ENCODE results near the gene CALR. TPM values are rescaled to one million over a fixed set of nuclear protein-coding genes. Genes with fewer than 3 reads are reported as not detected.
"Not testable (repeated sequence)": the region's sequence is repeated elsewhere in the genome, so short reads cannot be mapped to it uniquely, and the experiment has no call there.

CALR gene
- polyA plus RNA-seq, 1 of the 3 experiments (the other 2 are of a cell fraction) = 1,334 TPM

DNA sequence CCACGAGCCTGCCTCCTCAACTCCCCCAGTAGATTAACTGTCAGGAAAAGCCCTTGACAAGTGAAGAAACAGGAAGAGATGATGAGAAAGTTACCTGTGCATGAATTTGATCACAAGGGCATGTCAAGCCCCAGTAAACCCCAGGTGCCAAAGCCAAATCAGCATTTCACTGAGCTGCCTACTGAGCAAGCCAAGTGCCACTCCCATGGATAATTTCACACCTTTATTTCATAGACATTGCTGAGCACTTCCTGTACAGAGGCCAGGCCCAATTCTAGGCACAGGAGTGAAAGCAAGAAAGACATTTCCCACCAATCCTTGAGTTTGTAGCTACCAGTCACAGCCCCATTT is 16.2 kb downstream of the CALR start:
- no peaks in the 10 kb centered on the region for H3K9me3 ChIP-seq
- H3K9me2 ChIP-seq = no peaks in the 10 kb centered on the region
- ChIA-PET CTCF (interaction anchor here (1.1 to 5.6 kb wide), 6 partner anchors 11 to 140 kb away, joined by 3 to 55 read pairs (median 4); partner anchors contain the start of gene GCDH), POLR2A (interaction anchor here (1.1 to 1.5 kb wide), 5 partner anchors 8 to 198 kb away, joined by 3 to 9 read pairs (median 3); partner anchors contain the start of gene CALR)
- DNase-seq = no peak
- H3K4me1 ChIP-seq (ENCODE audit: control insufficient read depth in 1 of 2, insufficient read depth in 2 of 2, low read depth in 1 of 2, low read length in 1 of 2) = peaks cover 32 to 39% of the 10 kb centered on the region in 2 experiments
- no peak overlapping the region for H3K4me3 ChIP-seq (ENCODE audit: low read depth in 2 of 2, low read length in 1 of 2)
- TF ChIP-seq FOXJ3 (CRISPR knock-in tag; IDR thresholded peaks at IDR 0.05) = no peak
- no peak for TF ChIP-seq JUND (IDR thresholded peaks at IDR 0.05)
- no peak for TF ChIP-seq TAF1 (IDR thresholded peaks at IDR 0.05; ENCODE audit: borderline replicate concordance, low read depth, low read length)
- TF ChIP-seq, protein P1, sequence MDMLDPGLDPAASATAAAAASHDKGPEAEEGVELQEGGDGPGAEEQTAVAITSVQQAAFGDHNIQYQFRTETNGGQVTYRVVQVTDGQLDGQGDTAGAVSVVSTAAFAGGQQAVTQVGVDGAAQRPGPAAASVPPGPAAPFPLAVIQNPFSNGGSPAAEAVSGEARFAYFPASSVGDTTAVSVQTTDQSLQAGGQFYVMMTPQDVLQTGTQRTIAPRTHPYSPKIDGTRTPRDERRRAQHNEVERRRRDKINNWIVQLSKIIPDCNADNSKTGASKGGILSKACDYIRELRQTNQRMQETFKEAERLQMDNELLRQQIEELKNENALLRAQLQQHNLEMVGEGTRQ (IDR thresholded peaks at IDR 0.05; ENCODE audit: borderline replicate concordance, low read depth, low read length) = no peak
- TF ChIP-seq EP300 (IDR thresholded peaks at IDR 0.05; ENCODE audit: borderline replicate concordance in 1 of 2, low read depth in 1 of 2, low read length in 1 of 2) = no peak
- no peak for TF ChIP-seq SMC3 (IDR thresholded peaks at IDR 0.05; ENCODE audit: low read depth, low read length)
- no peak for TF ChIP-seq MXI1 (IDR thresholded peaks at IDR 0.05; ENCODE audit: low read depth, low read length)
- TF ChIP-seq TEAD4 (IDR thresholded peaks at IDR 0.05; ENCODE audit: borderline replicate concordance, insufficient read depth) = no peak
- TF ChIP-seq RXRA (IDR thresholded peaks at IDR 0.05; ENCODE audit: borderline replicate concordance, low read depth) = no peak
- TF ChIP-seq FOSL2 (IDR thresholded peaks at IDR 0.05; ENCODE audit: borderline replicate concordance, low read depth) = no peak
- no peak for TF ChIP-seq EZH2phosphoT487 (IDR thresholded peaks at IDR 0.05; ENCODE audit: borderline replicate concordance, low read depth)
- TF ChIP-seq YY1 (IDR thresholded peaks at IDR 0.05; ENCODE audit: low read depth) = no peak
- TF ChIP-seq, protein P2, sequence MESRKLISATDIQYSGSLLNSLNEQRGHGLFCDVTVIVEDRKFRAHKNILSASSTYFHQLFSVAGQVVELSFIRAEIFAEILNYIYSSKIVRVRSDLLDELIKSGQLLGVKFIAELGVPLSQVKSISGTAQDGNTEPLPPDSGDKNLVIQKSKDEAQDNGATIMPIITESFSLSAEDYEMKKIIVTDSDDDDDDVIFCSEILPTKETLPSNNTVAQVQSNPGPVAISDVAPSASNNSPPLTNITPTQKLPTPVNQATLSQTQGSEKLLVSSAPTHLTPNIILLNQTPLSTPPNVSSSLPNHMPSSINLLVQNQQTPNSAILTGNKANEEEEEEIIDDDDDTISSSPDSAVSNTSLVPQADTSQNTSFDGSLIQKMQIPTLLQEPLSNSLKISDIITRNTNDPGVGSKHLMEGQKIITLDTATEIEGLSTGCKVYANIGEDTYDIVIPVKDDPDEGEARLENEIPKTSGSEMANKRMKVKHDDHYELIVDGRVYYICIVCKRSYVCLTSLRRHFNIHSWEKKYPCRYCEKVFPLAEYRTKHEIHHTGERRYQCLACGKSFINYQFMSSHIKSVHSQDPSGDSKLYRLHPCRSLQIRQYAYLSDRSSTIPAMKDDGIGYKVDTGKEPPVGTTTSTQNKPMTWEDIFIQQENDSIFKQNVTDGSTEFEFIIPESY (IDR thresholded peaks at IDR 0.05; ENCODE audit: borderline replicate concordance, low read depth) = no peak
- TF ChIP-seq RCOR1 (IDR thresholded peaks at IDR 0.05; ENCODE audit: low read length) = no peak
- TF ChIP-seq, protein P3, sequence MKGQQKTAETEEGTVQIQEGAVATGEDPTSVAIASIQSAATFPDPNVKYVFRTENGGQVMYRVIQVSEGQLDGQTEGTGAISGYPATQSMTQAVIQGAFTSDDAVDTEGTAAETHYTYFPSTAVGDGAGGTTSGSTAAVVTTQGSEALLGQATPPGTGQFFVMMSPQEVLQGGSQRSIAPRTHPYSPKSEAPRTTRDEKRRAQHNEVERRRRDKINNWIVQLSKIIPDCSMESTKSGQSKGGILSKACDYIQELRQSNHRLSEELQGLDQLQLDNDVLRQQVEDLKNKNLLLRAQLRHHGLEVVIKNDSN (IDR thresholded peaks at IDR 0.05; ENCODE audit: borderline replicate concordance, low read depth) = no peak
- TF ChIP-seq TCF12 (IDR thresholded peaks at IDR 0.05) = no peak
- TF ChIP-seq SIN3A (IDR thresholded peaks at IDR 0.05; ENCODE audit: borderline replicate concordance, low read depth, low read length) = no peak
- TF ChIP-seq POLR2AphosphoS5 (IDR thresholded peaks at IDR 0.05; ENCODE audit: low read depth, low read length) = no peak
- TF ChIP-seq, protein P4, sequence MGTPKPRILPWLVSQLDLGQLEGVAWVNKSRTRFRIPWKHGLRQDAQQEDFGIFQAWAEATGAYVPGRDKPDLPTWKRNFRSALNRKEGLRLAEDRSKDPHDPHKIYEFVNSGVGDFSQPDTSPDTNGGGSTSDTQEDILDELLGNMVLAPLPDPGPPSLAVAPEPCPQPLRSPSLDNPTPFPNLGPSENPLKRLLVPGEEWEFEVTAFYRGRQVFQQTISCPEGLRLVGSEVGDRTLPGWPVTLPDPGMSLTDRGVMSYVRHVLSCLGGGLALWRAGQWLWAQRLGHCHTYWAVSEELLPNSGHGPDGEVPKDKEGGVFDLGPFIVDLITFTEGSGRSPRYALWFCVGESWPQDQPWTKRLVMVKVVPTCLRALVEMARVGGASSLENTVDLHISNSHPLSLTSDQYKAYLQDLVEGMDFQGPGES (IDR thresholded peaks at IDR 0.05; ENCODE audit: low read depth, low read length) = no peak
- H4K20me1 ChIP-seq (ENCODE audit: insufficient read depth) = peaks cover 5% of the 10 kb centered on the region; the same call in 1 of the 2 replicates
- H3K9ac ChIP-seq = no peak overlapping the region
- peaks cover 64% of the 10 kb centered on the region for H3K79me2 ChIP-seq (ENCODE audit: insufficient read depth)
- peak overlapping the region; percentile 93 to 97 for H3K27ac ChIP-seq (ENCODE audit: low read depth in 2 of 2, low read length in 1 of 2)
- peaks cover 72% of the 10 kb centered on the region for H3F3A ChIP-seq (replicated peaks; ENCODE audit: insufficient read depth)
- H2AFZ ChIP-seq (ENCODE audit: low read depth) = no peak overlapping the region
- H3K4me2 ChIP-seq = peak overlapping the region; percentile 96
- WGBS (ENCODE audit: low lambda C conversion rate) = 42% methylated on average over 1 of the region's 1 CpG
- H3K27me3 ChIP-seq (ENCODE audit: insufficient read depth) = no peaks in the 10 kb centered on the region
- peaks cover 6 to 30% of the 10 kb centered on the region in 2 experiments for H3K36me3 ChIP-seq (replicated peaks in 1 of 2; ENCODE audit: control insufficient read depth in 1 of 2, insufficient read depth in 2 of 2, low read length in 1 of 2)

DNA sequence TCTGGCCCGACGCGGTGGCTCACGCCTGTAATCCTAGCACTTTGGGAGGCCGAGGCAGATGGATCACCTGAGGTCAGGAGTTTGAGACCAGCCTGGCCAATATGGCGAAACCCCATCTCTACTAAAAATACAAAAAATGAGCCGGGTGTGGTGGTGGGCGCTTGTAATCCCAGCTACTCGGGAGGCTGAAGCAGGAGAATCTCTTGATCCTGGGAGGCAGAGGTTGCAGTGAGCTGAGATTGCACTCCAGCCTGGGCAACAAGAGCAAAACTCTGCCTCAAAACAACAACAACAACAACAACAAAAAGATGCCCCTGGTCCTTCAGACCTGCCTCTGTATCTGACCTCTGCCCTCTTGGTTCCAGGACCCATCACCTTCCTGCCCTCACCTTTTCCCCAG is 17.2 kb downstream of the CALR start:
- H3K79me2 ChIP-seq (ENCODE audit: insufficient read depth) = peaks cover 58% of the 10 kb centered on the region
- H3K9me3 ChIP-seq; H4K20me1 ChIP-seq (ENCODE audit: insufficient read depth); H3K27me3 ChIP-seq (ENCODE audit: insufficient read depth); DNase-seq; H3K9me2 ChIP-seq; H2AFZ ChIP-seq (ENCODE audit: low read depth): not testable (repeated sequence)
- H3K36me3 ChIP-seq (replicated peaks in 1 of 2; ENCODE audit: control insufficient read depth in 1 of 2, insufficient read depth in 2 of 2, low read length in 1 of 2) = peaks cover 0 to 26% of the 10 kb centered on the region in 2 experiments
- peak overlapping the region; percentile 96 for H3K4me2 ChIP-seq
- POLR2A ChIA-PET = interaction anchor here (1.6 kb wide), 1 partner anchor 10 kb away, joined by 5 read pairs; no protein-coding TSS in a partner anchor
- CTCF ChIA-PET = interaction anchor here (0.8 to 5.6 kb wide), 5 partner anchors 8 to 139 kb away, joined by 3 to 55 read pairs (median 5); no protein-coding TSS in a partner anchor
- H3K27ac ChIP-seq (ENCODE audit: low read depth in 2 of 2, low read length in 1 of 2) = peak overlapping the region in 1 of 2 experiments; percentile 97; a peak in 2 of 4 replicates
- peaks cover 64% of the 10 kb centered on the region for H3F3A ChIP-seq (replicated peaks; ENCODE audit: insufficient read depth)
- H3K4me3 ChIP-seq (ENCODE audit: low read depth in 2 of 2, low read length in 1 of 2) = peak overlapping the region; percentile 70 to 71
- H3K4me1 ChIP-seq (ENCODE audit: control insufficient read depth in 1 of 2, insufficient read depth in 2 of 2, low read depth in 1 of 2, low read length in 1 of 2) = peaks cover 32 to 39% of the 10 kb centered on the region in 2 experiments
- H3K9ac ChIP-seq = peak overlapping the region; percentile 89
- WGBS (ENCODE audit: low lambda C conversion rate) = 89% methylated on average over 9 of the region's 9 CpGs

Data from SK-N-SH (cell line).